Measurements from ENCODE around the gene ZNF277.

The ZNF277 gene

GRCh38 chr7:112185005-112185834 is 21.3 kb upstream of the ZNF277 start:
- no peak for DNase-seq (ENCODE audit: low read depth)

GRCh38 chr7:112186300-112186699 is 20.2 kb upstream of the ZNF277 start:
- DNase-seq (ENCODE audit: low read depth), result no peak

DNA sequence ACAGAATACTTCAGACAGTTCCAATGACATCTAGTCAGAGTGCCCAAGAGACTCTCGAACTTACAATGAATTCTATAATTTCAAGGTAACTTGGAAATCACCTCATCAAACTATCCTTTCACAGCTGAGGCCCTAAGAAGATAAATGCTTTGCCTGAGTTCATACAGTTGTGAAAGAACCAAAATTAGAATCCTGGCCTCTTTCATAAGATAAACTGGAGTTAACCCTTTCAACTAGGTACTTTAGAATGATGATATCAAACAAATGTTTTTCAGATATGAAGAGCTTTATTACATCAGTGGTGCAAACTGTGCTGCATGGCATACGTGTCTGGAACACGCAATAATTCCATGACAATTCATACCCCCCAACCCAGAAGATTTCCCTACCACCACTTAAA is 18.2 kb upstream of the ZNF277 start:
- no peak for DNase-seq (ENCODE audit: low read depth)

GRCh38 chr7:112189691-112190090 is 16.8 kb upstream of the ZNF277 start:
- no peak for DNase-seq (ENCODE audit: low read depth)

DNA sequence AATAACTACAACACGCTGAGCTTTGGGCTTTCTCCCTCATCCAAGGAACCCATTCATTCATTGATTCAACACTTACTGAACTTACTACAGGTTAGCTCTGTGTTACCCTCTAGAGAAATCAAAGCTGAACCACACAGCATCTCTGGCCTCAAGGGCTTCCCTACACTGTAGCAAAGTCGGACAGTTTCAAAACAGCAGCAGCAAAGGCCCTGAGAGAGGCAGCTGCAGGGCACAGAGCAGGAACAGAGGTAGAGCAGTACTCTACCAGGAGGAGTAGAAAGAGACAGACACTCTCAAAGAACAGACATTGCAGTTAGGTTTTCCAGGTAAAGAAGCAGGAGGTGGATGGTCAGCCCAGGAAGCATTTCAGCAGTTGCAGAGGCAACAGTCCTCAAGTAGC is 16.4 kb upstream of the ZNF277 start:
- DNase-seq (ENCODE audit: low read depth), result no peak

DNA sequence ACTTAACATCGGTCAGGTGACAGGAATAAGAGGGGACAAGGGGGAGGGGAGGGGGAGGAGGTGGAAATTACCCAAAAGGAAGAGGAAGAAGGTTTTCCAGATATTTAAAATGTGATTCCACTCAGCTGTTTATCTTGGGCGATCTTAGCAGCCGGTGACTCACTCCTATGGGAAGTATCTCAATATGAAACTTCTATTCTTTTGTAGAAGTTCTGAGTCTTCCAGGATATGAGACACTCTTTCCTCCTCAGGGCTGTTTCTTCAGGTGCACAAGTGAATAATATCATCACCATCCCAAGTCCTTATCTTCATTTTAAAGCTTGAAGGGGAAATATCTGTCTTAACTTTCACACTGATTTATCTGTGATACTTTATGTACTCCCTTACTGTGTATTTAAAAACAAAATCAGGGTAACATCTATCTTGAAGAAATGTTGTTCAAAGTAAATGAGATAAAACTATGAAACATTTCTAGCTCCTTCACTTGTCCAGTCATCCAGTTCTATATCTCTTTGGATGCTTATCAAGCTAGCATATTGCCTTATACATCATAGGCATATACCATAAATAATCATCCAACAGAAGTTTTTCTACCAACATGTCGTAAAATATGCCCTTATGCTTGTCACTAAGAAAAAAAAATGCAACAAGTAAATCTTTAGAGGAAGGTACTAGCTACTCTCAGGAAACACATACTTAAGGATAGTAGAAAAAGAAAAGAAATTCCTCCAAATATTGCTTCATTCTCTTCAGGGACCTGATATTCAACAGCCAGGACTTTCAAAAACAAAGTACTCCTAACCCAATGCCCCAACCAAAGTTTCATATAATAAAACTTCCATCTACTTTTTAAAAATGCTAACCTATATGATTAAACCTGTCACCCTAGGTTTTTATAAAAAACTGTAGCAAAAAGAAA is 14.0 kb upstream of the ZNF277 start:
- peak; percentile 66 for DNase-seq (ENCODE audit: low read depth)

DNA sequence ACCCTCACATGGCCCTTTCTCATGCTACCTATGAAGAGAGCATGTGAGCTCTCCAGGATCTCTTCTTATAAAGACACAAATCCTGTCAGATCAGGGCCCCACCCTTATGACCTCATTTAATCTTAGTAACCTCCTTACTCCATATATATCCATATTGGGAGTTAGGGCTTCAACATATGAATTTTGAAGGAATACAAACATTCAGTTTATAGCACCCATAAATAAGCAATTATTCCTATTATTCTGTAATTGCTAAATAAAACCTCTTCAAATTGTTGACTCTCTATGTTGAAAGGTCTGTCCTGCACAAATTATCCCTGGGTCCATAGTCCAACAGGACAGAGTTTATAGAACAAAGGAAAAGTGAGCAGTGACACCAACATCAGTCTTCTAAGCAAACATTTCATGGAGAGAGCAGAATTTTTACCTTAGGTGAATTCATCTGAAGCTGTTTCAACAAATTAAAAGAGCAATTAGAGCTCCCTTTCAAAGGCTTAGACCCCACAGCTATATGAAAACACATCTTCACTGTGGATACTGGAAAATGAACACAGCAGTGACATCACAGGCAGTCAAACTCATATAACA is 12.5 kb upstream of the ZNF277 start:
- no peak for DNase-seq (ENCODE audit: low read depth)

- no peak for DNase-seq (ENCODE audit: low read depth)
Measured at GRCh38 chr7:112195717-112196116, 10.8 kb upstream of the ZNF277 start.

DNA sequence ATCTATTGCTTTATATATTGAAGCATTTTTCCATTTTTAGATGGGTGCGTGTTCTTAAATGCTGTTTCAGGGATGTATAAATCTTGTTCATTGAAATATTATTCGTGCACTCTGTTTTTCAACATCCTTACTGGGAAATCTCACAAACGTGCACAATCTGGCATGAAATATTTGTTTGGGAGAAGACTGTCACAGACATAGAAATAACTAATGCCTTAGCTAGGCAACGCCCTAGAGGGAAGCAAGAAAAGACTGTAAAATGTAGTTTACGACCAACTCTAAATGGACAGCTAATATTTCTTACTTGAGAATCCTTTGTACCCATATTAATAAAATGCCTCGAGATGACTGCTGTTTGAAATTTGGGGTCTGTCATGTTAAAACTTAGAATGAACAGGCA is 9.2 kb upstream of the ZNF277 start:
- no peak for DNase-seq (ENCODE audit: low read depth)

DNA sequence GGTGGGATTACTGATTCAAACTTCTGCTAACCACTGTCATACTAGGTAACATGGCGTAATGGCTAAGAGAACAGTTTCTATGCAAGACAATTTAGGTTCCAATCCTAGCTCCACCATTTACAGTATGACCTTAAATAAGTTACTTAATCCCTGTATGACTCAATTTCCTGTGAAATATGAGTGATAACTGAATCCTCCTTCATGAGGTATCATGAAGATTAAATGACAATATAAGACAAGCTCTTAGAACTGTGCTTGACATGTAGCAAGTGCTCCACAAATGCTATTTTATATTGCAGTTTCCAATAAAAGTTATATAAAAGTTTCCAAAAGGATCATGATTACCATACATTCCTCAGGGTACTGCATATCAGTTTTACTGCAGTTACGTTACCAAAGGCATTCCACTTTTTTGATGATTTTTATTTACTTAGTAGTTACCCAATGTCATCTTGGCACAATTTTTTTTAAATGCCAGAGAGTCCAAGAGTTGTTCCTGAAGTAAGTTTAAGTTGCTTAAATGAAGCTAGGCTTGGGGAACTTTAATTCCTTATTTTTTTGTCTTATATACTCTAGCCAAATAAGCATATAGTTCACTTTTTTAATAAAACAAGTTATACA is 7.3 kb upstream of the ZNF277 start:
- DNase-seq (ENCODE audit: low read depth), result no peak

GRCh38 chr7:112199672-112200071 is 6.8 kb upstream of the ZNF277 start:
- no peak for DNase-seq (ENCODE audit: low read depth)

DNA sequence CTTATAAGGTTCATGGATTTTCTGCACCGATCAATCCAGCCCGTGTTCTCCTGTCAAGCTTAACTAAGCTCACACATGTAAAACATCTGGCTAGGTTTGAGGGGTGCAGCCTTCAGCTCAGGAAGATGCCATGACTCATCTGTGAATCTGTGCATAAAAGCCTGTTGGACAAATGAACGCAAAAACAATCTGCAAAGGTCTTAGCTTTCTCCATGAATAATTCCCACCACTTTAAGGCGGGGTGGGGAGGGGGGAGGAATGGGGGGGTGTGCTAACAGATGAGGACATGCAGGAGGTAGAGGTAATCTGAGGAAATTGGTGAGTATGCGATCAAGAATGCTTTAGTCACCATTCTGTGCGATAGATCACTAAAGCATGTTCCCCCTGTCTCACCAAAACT is 5.1 kb upstream of the ZNF277 start:
- peak; percentile 74 for DNase-seq (ENCODE audit: low read depth)

DNA sequence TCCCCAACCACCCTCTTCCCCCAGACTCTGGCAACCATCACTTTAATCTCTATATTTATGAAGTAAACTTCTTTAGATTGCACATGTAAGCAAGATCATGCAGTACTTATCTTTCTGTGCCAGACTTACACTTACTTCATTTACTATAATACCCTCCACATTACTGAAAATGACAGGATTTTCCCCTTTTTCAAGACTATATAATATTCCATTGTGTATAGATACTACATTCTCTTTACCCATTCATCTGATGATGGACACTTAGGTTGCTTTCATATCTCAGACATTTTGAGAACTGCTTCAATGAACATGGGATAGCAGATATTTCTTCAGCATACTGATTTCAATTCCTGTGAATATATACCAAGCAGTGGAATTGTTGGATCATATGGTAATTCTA is 4.7 kb upstream of the ZNF277 start:
- DNase-seq (ENCODE audit: low read depth), result no peak

DNA sequence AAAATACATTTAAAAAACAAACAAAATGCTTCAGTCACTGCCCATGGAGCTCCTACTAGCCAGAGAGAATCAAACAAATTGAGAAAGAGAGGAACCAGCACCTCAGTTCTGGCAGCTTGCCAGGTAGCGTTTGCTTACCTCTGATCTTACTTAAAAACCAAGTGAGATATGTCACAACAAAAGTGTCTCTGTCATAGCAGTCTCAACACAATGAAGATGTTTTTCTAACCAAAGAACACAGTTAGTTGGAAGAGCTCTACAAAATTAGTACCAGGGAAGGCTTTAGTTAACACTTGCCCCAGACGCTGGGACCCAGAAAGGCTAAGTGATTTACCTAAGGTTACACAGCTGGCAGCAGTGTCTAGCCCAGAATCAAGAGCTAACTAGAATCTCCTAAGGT is 3.7 kb upstream of the ZNF277 start:
- no peak for DNase-seq (ENCODE audit: low read depth)

DNA sequence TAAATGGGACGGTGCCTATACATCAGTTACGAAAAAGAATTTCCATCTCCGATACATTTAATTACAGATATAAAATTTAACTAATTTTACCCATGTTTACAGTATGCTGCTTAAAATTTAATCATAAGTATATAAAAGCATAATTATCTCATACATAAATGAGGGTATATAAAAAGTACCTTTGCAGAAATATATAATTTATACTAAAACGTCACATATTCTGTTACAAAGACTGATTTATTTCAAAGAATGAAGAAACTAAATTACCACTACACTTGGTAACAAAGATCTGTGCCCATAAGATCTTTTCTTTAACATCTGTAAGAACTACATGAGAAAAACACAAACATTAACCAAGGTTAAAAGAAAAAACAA is 3.1 kb upstream of the ZNF277 start:
- DNase-seq (ENCODE audit: low read depth), result no peak

- no peak for DNase-seq (ENCODE audit: low read depth)
Measured at GRCh38 chr7:112204499-112205342, 1.8 kb upstream of the ZNF277 start.

GRCh38 chr7:112205343-112206237 is 905 bp upstream of the ZNF277 start:
- no peak for DNase-seq (ENCODE audit: low read depth)

- DNase-seq (ENCODE audit: low read depth), result no peak
Measured at GRCh38 chr7:112206991-112207592, 597 bp downstream of the ZNF277 start.

DNA sequence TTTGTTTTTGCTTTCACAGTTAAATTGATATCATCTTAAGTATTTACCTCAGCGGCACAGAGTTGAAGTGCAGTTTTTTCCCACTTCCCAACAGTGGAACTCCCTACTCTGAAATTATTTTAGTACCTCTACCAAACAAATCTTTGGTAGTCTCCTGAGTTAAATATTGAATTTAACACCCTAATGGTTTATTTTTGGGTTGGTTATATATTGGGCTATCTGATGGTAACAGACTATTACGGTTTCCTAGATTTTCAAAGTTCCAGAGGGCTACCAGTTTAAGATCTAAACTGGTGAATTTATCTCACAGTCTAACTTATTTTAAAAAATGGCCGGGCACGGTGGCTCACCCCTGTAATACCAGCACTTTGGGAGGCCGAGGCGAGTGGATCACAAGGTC is 1.3 kb downstream of the ZNF277 start:
- DNase-seq (ENCODE audit: low read depth), result no peak

- DNase-seq (ENCODE audit: low read depth), result no peak
Measured at GRCh38 chr7:112211348-112211907, 4.9 kb downstream of the ZNF277 start.
